WTC11 (cell line): ENCODE data around the gene CCL23. TPM values are rescaled to one million over a fixed set of nuclear protein-coding genes. Genes with fewer than 3 reads are reported as not detected.

Experiments
- ATAC-seq: fragments of 200-7000 bp; cut with Tn5 transposase; 2 replicates; pipeline ENCODE4 v1.10.0; 2021; ENCODE audit warnings: mild to moderate bottlenecking, moderate library complexity
- CTCF ChIA-PET: fragments of 300-600 bp; sonication (Branson Sonifier 250); formaldehyde crosslinking; loops from one replicate; lab custom pipeline; 2021; ENCODE audit warnings: antibody characterized with exemption; lab: Charles Lee
- POLR2A ChIA-PET: fragments of 350-600 bp; sonication (Branson Sonifier 250); formaldehyde crosslinking; loops from one replicate; lab custom pipeline; 2021; ENCODE audit warnings: antibody characterized with exemption; lab: Charles Lee
- DNase-seq: peaks from one replicate; pipeline ENCODE4 v3.0.0; 2021; ENCODE audit warnings: low spot score
- H3K27ac Mint-ChIP-seq: 2 replicates; pipeline ENCODE4 v1.8.0; 2021; ENCODE audit warnings: mixed read lengths
- H3K27me3 Mint-ChIP-seq: 2 replicates; pipeline ENCODE4 v1.8.0; 2021; ENCODE audit warnings: low read depth, mild to moderate bottlenecking, moderate library complexity, mixed read lengths
- H3K36me3 Mint-ChIP-seq: 2 replicates; pipeline ENCODE4 v1.8.0; 2021; ENCODE audit warnings: mixed read lengths
- H3K4me1 Mint-ChIP-seq: 2 replicates; pipeline ENCODE4 v1.8.0; 2022; ENCODE audit warnings: mixed read lengths
- H3K4me3 Mint-ChIP-seq: 2 replicates; pipeline ENCODE4 v1.8.0; 2021; ENCODE audit warnings: mild to moderate bottlenecking, moderate library complexity, mixed read lengths
- H3K9me3 Mint-ChIP-seq: 2 replicates; pipeline ENCODE4 v1.8.0; 2021; ENCODE audit warnings: mixed read lengths
- CTCF ChIP-seq: fragments of 200-600 bp; IDR thresholded peaks from 2 replicates; pipeline ENCODE4 v1.8.0; 2022; ENCODE audit warnings: antibody characterized with exemption
- E2F1 ChIP-seq: sonication (generic); formaldehyde crosslinking; IDR thresholded peaks from 2 replicates; pipeline ENCODE4 v1.8.0; 2022; ENCODE audit warnings: mild to moderate bottlenecking, missing genetic modification reagents
- E2F4 ChIP-seq: sonication (generic); formaldehyde crosslinking; IDR thresholded peaks from 2 replicates; pipeline ENCODE4 v1.8.1; 2022; ENCODE audit warnings: low read depth, mild to moderate bottlenecking, moderate library complexity, missing genetic modification reagents, borderline replicate concordance
- EMX1 ChIP-seq: fragments of 250-450 bp; sonication (Bioruptor Pico); IDR thresholded peaks from 2 replicates; pipeline ENCODE4 v1.8.0; 2021; ENCODE audit warnings: mild to moderate bottlenecking
- FOXP4 ChIP-seq: sonication (generic); formaldehyde crosslinking; IDR thresholded peaks from 2 replicates; pipeline ENCODE4 v1.8.0; 2022; ENCODE audit warnings: mild to moderate bottlenecking, missing genetic modification reagents
- GABPB1 ChIP-seq: sonication (generic); formaldehyde crosslinking; IDR thresholded peaks from 2 replicates; pipeline ENCODE4 v1.8.1; 2023; ENCODE audit warnings: mild to moderate bottlenecking, missing genetic modification reagents
- HMGXB4 ChIP-seq: sonication (generic); formaldehyde crosslinking; IDR thresholded peaks from 2 replicates; pipeline ENCODE4 v1.8.1; 2023; ENCODE audit warnings: mild to moderate bottlenecking, moderate library complexity, missing genetic modification reagents
- JUN ChIP-seq: sonication (generic); formaldehyde crosslinking; IDR thresholded peaks from 2 replicates; pipeline ENCODE4 v1.8.0; 2023; ENCODE audit warnings: mild to moderate bottlenecking, missing genetic modification reagents
- MXD4 ChIP-seq: fragments of 250-450 bp; sonication (Bioruptor Pico); IDR thresholded peaks from 2 replicates; pipeline ENCODE4 v1.8.0; 2021; ENCODE audit warnings: mild to moderate bottlenecking, moderate library complexity, borderline replicate concordance
- NR2C2 ChIP-seq: sonication (generic); formaldehyde crosslinking; IDR thresholded peaks from 2 replicates; pipeline ENCODE4 v1.8.0; 2022; ENCODE audit warnings: mild to moderate bottlenecking, missing genetic modification reagents
- OVOL2 ChIP-seq: fragments of 250-450 bp; sonication (Bioruptor Pico); IDR thresholded peaks from 2 replicates; pipeline ENCODE4 v1.9.0; 2021; ENCODE audit warnings: mild to moderate bottlenecking, borderline replicate concordance
- PREB ChIP-seq: sonication (generic); formaldehyde crosslinking; IDR thresholded peaks from 2 replicates; pipeline ENCODE4 v1.8.1; 2022; ENCODE audit warnings: mild to moderate bottlenecking, missing genetic modification reagents, moderate library complexity, borderline replicate concordance
- PRRX2 ChIP-seq: fragments of 250-450 bp; sonication (Bioruptor Pico); IDR thresholded peaks from 2 replicates; pipeline ENCODE4 v1.8.0; 2021; ENCODE audit warnings: mild to moderate bottlenecking
- SP1 ChIP-seq: sonication (generic); formaldehyde crosslinking; conservative IDR thresholded peaks from 2 replicates; pipeline ENCODE4 v1.8.1; 2022; ENCODE audit warnings: missing genetic modification reagents
- STAT6 ChIP-seq: sonication (generic); formaldehyde crosslinking; conservative IDR thresholded peaks from 2 replicates; pipeline ENCODE4 v1.8.1; 2023; ENCODE audit warnings: mild to moderate bottlenecking, low read depth, missing genetic modification reagents, moderate library complexity
- ZBTB43 ChIP-seq: sonication (generic); formaldehyde crosslinking; IDR thresholded peaks from 2 replicates; pipeline ENCODE4 v1.8.1; 2023; ENCODE audit warnings: mild to moderate bottlenecking, missing genetic modification reagents
- ZNF121 ChIP-seq: sonication (generic); formaldehyde crosslinking; IDR thresholded peaks from 2 replicates; pipeline ENCODE4 v1.8.0; 2023; ENCODE audit warnings: missing genetic modification reagents
- ZNF232 ChIP-seq: sonication (generic); formaldehyde crosslinking; IDR thresholded peaks from 2 replicates; pipeline ENCODE4 v1.8.0; 2022; ENCODE audit warnings: mild to moderate bottlenecking, missing genetic modification reagents
- ZNF281 ChIP-seq: sonication (generic); formaldehyde crosslinking; IDR thresholded peaks from 2 replicates; pipeline ENCODE4 v1.8.0; 2023; ENCODE audit warnings: mild to moderate bottlenecking, missing genetic modification reagents
- total RNA-seq: library from RNA; stranded (reverse); gene quantifications from 3 replicates; pipeline ENCODE4 v1.2.3, GENCODE V29; 2021

CCL23 gene
- total RNA-seq, 1 experiment from 2014 or later: not detected

GRCh38 chr17:36057911-36058310 lies 40.1 kb upstream of the CCL23 start:
- H3K9me3 Mint-ChIP-seq: peaks cover 4% of the 10 kb centered on the region
- no peaks in the 10 kb centered on the region for H3K36me3 Mint-ChIP-seq
- no peak for DNase-seq
- no peak overlapping the region for H3K4me3 Mint-ChIP-seq
- ATAC-seq: no peak
- CTCF ChIA-PET: interaction anchor here (0.7 to 1.5 kb wide), 2 partner anchors 15 to 82 kb away, joined by 5 to 6 read pairs; no protein-coding TSS in a partner anchor
- no peaks in the 10 kb centered on the region for H3K27me3 Mint-ChIP-seq
- no peak overlapping the region for H3K27ac Mint-ChIP-seq
- no peak for TF ChIP-seq JUN
- no peak for TF ChIP-seq ZBTB43 (CRISPR knock-in tag)
- TF ChIP-seq STAT6 (CRISPR knock-in tag): no peak
- no peak for TF ChIP-seq CTCF
- TF ChIP-seq PRRX2: no peak
- TF ChIP-seq E2F4: no peak
- no peak for TF ChIP-seq EMX1 (CRISPR knock-in tag)
- TF ChIP-seq OVOL2 (CRISPR knock-in tag): no peak
- TF ChIP-seq SP1: no peak
- no peak for TF ChIP-seq FOXP4 (CRISPR knock-in tag)
- no peak for TF ChIP-seq ZNF281 (CRISPR knock-in tag)
- TF ChIP-seq, all 79 proteins: peak for 0
- H3K4me1 Mint-ChIP-seq: no peaks in the 10 kb centered on the region
- POLR2A ChIA-PET: no interaction called here

- Mint-ChIP-seq H3K27me3 (no peaks in the 10 kb centered on the region; the same call in 1 of the 2 replicates), H3K27ac (no peak overlapping the region), H3K4me1 (no peaks in the 10 kb centered on the region), H3K9me3 (peaks cover 22% of the 10 kb centered on the region), H3K4me3 (no peak overlapping the region), H3K36me3 (no peaks in the 10 kb centered on the region)
- DNase-seq (no peak), ATAC-seq (no peak)
- ChIA-PET POLR2A (no interaction called here), CTCF (interaction anchor here (1.5 to 1.9 kb wide), 2 partner anchors 16 to 80 kb away, joined by 6 to 12 read pairs; no protein-coding TSS in a partner anchor)
- TF ChIP-seq MXD4 (no peak), PREB (CRISPR knock-in tag) (no peak), ZNF121 (CRISPR knock-in tag) (no peak), ZNF232 (CRISPR knock-in tag) (no peak), NR2C2 (no peak), E2F1 (CRISPR knock-in tag) (no peak), HMGXB4 (CRISPR knock-in tag) (no peak), GABPB1 (CRISPR knock-in tag) (no peak)
These were observed 38.2 kb upstream of the CCL23 start for GRCh38 chr17:36055921-36056520.
